ENCODE data around the gene SKOR1.

DNA sequence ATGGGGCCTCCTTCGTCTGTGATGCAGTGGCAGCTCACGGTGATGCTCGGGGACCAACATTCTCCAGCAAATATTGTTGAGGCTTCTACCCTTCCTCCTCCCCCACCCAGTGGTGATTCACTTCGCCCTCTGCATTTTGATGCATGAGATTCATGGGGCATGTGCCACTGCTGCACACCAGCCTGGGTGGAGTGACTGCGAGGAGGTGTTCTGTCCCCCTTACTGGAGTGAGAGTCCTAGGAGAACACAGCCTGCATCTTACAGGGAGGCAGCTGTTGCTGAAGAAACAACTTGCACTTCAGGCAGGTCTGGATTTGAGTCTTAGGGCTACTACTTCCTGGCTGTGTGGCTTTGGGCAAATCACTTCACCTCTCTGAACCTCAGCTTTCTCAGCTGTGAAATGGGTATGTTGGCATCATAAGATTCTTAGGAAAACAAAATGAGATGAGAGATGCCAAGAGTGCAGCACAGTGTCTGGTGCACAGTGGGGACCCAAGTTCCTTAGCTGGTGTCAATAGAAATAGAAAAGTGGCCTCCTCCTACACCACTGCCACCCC lies 10.2 kb upstream of the SKOR1 start:
- TF ChIP-seq, protein P1, sequence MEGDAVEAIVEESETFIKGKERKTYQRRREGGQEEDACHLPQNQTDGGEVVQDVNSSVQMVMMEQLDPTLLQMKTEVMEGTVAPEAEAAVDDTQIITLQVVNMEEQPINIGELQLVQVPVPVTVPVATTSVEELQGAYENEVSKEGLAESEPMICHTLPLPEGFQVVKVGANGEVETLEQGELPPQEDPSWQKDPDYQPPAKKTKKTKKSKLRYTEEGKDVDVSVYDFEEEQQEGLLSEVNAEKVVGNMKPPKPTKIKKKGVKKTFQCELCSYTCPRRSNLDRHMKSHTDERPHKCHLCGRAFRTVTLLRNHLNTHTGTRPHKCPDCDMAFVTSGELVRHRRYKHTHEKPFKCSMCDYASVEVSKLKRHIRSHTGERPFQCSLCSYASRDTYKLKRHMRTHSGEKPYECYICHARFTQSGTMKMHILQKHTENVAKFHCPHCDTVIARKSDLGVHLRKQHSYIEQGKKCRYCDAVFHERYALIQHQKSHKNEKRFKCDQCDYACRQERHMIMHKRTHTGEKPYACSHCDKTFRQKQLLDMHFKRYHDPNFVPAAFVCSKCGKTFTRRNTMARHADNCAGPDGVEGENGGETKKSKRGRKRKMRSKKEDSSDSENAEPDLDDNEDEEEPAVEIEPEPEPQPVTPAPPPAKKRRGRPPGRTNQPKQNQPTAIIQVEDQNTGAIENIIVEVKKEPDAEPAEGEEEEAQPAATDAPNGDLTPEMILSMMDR (IDR thresholded peaks at IDR 0.05 in 2 of 3, conservative IDR thresholded peaks at IDR 0.05 in 1 of 3; ENCODE audit: control insufficient read depth in 2 of 3, extremely low read depth in 1 of 3, insufficient read depth in 1 of 3, low read depth in 3 of 3, low read length in 3 of 3) = no peak
- TF ChIP-seq KLF5 (IDR thresholded peaks at IDR 0.05; ENCODE audit: partially characterized antibody) (no peak), SMC3 (IDR thresholded peaks at IDR 0.05; ENCODE audit: borderline replicate concordance, low read length) (no peak), RFX5 (IDR thresholded peaks at IDR 0.05; ENCODE audit: low read depth, low read length) (no peak), BHLHE40 (IDR thresholded peaks at IDR 0.05; ENCODE audit: borderline replicate concordance in 1 of 2, low read depth in 2 of 2, low read length in 1 of 2) (no peak), SUZ12 (IDR thresholded peaks at IDR 0.05; ENCODE audit: unreplicated experiment) (no peak)
- TF ChIP-seq, protein P2, sequence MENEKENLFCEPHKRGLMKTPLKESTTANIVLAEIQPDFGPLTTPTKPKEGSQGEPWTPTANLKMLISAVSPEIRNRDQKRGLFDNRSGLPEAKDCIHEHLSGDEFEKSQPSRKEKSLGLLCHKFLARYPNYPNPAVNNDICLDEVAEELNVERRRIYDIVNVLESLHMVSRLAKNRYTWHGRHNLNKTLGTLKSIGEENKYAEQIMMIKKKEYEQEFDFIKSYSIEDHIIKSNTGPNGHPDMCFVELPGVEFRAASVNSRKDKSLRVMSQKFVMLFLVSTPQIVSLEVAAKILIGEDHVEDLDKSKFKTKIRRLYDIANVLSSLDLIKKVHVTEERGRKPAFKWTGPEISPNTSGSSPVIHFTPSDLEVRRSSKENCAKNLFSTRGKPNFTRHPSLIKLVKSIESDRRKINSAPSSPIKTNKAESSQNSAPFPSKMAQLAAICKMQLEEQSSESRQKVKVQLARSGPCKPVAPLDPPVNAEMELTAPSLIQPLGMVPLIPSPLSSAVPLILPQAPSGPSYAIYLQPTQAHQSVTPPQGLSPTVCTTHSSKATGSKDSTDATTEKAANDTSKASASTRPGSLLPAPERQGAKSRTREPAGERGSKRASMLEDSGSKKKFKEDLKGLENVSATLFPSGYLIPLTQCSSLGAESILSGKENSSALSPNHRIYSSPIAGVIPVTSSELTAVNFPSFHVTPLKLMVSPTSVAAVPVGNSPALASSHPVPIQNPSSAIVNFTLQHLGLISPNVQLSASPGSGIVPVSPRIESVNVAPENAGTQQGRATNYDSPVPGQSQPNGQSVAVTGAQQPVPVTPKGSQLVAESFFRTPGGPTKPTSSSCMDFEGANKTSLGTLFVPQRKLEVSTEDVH (IDR thresholded peaks at IDR 0.05; ENCODE audit: low read depth, partially characterized antibody) = no peak
- TF ChIP-seq, protein P3, sequence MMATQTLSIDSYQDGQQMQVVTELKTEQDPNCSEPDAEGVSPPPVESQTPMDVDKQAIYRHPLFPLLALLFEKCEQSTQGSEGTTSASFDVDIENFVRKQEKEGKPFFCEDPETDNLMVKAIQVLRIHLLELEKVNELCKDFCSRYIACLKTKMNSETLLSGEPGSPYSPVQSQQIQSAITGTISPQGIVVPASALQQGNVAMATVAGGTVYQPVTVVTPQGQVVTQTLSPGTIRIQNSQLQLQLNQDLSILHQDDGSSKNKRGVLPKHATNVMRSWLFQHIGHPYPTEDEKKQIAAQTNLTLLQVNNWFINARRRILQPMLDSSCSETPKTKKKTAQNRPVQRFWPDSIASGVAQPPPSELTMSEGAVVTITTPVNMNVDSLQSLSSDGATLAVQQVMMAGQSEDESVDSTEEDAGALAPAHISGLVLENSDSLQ (IDR thresholded peaks at IDR 0.05) = no peak
- TF ChIP-seq, protein P4, sequence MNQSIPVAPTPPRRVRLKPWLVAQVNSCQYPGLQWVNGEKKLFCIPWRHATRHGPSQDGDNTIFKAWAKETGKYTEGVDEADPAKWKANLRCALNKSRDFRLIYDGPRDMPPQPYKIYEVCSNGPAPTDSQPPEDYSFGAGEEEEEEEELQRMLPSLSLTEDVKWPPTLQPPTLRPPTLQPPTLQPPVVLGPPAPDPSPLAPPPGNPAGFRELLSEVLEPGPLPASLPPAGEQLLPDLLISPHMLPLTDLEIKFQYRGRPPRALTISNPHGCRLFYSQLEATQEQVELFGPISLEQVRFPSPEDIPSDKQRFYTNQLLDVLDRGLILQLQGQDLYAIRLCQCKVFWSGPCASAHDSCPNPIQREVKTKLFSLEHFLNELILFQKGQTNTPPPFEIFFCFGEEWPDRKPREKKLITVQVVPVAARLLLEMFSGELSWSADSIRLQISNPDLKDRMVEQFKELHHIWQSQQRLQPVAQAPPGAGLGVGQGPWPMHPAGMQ (IDR thresholded peaks at IDR 0.05; ENCODE audit: borderline replicate concordance) = no peak

Data from GM12878 (cell line).